ENCODE results near the gene EMILIN2.

- TF ChIP-seq TARDBP (IDR thresholded peaks at IDR 0.05) (no peak), BHLHE40 (IDR thresholded peaks at IDR 0.05; ENCODE audit: borderline replicate concordance) (no peak)
Observed at GRCh38 chr18:2893056-2893455, 46.2 kb downstream of the EMILIN2 start.
